ENCODE results near the gene AXIN1.
"Not testable (repeated sequence)": the region's sequence is repeated elsewhere in the genome, so short reads cannot be mapped to it uniquely, and the experiment has no call there.

AXIN1 gene

DNA sequence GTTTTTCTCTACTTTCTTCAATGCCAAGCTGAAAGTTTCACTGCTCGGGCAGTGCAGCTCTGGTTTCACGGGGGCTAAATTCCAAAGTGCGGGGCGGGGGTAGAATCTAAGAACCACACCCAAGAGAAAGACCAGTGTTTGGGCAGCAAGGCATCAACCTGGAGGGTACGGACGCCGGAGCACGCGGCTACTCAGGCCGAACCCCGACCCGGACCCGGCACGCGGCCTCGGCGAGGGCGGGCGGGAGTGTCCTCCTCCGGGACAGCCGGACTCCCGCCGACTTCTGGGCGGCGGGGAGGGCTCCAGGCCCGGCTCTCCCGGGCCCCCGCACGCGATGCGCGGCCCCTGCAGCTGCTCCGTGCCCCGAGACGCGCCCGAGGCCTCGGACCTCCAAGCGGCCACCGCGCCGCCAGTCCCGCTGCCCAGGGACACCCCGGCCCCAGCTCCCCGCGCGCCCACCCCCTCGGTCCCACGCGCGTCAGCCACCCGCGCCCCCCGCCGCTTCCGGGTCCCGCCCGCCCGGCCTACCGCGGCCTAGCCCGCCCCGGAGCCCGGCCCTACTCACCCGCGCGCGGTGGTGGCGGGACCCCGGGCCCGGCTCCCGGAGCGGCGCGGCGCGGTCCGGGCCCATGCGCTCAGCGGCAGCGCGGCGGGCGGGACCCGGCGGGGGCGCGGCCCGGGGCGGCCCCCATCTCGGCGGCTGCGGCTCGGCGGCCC is 561 bp downstream of the AXIN1 start:
- DNase-seq, result peak; percentile 53

DNA sequence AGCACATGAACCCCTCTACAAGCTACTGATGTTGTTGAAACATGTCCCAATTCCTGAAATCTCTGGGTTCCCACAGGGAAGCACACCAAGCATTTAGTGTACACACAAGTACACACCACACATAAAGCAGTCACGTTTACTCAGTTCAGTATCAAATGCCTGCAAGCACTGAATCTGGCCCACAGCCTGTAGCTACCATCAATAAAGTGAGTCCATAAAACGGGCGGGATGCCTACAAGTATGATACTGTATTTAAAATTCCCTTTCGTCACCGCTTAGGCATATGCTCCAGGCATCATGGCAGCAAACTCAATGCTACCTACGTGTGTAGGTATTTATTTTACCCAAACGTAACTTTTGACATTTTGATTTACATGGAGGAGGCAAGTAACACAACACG is 2.3 kb downstream of the AXIN1 start:
- no peak for DNase-seq

DNA sequence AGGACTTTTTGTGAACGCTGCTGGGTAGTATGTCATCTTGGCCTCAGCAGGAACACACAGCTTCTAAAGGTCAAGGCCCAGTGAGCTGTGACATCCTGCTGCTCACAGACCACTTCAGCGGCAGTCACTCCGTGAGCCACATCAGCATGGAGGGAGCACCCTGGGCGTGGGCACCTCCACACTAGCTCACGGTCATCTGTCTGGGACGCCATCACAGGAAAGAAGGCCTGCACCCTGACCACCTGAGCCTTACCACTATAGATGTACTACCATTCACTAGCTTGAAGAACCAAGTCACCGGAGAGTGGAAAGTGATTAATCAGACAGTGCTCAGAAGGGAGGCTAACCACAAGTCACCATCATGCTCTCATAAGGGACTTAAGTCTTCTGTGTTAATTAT is 3.3 kb downstream of the AXIN1 start:
- DNase-seq, result no peak

DNA sequence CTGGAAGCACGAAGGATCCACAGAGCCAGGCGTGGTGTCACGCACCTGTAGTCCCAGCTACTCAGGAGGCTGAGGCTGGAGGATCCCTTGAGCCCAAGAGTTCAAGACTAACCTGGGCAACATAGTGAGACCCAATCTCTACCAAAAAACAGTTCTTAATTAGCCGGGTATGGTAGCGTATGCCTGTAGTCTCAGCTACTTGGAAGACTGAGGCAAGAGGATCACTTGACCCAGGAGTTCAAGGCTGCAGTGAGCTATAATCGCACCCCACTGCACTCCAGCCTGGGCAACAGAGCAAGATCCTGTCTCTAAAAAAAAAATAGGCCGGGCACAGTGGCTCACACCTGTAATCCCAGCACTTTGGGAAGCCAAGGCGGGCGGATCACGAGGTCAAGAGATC is 4.0 kb downstream of the AXIN1 start:
- not testable (repeated sequence) for DNase-seq

- DNase-seq, result no peak
Measured at GRCh38 chr16:347203-347602, 5.3 kb downstream of the AXIN1 start.

- no peak for DNase-seq
Measured at GRCh38 chr16:346587-346986, 5.9 kb downstream of the AXIN1 start.

DNA sequence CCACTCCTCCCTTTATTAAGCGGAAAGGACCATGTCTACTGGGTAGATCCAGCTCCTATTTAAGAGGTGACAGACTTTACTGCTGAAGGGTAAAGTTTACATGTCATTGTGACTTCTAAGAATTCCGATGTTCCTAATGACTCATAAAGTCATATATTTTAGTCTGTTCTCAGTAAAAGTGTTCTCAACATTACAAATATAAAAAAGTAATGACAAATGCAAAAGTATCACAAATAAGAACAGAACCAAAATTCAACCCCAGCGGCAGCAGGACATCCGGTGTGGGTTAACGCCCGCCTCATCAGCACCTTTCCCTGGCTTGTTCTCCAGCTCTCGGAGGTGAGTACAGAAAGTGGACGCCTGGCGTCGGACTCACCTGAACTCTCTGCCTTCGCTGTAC is 6.8 kb downstream of the AXIN1 start:
- no peak for DNase-seq

DNA sequence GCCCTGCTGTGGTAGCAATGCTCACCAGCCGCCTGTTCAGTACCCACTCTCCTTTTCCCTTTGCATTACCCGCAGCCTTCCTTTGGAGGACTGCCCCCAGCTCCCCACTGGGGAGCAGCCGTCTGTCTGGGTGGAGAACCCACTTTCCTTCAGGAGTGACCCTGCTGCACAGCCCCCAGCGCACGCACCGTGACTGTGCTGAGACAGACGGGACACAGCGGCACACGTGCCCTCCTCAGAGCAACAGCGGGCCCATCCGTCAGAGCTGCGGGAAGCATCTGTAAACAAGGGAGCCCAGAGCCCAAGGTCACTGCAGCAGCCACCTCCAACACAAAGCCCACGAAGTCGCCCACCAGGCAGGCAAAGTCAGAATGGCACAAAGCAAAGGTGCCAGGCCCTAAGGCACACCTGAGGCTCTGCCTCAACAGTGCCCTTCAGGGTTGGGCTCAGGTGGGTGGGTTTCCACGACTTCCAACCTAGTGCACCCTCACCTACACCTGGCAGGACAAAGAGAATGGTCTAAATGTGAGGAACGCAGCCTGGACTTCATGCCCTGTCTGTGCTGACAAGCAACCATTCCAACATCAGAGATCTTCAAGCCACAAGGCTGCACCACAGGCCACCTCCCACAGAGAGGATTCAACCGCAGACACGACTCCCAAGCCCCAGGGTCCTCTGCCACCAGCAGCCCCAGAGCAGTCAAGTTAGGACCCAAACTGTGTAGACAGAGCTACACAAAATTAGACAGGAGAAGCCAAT is 9.9 kb downstream of the AXIN1 start:
- DNase-seq, result no peak

- not testable (repeated sequence) for DNase-seq
Measured at GRCh38 chr16:341974-342336, 10.6 kb downstream of the AXIN1 start.

GRCh38 chr16:341095-341973 is 11.2 kb downstream of the AXIN1 start:
- DNase-seq, result not testable (repeated sequence)

- no peak for DNase-seq
Measured at GRCh38 chr16:340370-341091, 12.0 kb downstream of the AXIN1 start.

DNA sequence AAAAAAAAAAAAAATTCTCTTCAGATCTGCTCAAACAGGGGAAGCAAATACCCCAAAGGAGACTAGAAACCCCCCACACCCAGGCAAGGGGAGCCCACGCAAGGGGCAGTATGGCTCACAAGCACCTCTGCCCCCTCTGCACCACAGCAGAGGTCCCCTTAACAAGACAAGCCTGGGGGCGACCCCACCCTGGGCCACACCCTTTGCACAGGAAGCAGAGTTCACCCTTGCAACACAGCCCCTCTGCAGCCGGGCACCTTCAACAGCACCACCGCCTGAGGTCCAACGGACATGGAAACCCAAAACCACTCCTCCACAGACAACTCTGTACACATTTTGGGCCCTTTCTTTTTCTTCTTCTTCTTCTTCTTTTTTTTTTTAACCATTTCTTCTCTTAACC is 12.8 kb downstream of the AXIN1 start:
- DNase-seq, result peak; percentile 91

DNA sequence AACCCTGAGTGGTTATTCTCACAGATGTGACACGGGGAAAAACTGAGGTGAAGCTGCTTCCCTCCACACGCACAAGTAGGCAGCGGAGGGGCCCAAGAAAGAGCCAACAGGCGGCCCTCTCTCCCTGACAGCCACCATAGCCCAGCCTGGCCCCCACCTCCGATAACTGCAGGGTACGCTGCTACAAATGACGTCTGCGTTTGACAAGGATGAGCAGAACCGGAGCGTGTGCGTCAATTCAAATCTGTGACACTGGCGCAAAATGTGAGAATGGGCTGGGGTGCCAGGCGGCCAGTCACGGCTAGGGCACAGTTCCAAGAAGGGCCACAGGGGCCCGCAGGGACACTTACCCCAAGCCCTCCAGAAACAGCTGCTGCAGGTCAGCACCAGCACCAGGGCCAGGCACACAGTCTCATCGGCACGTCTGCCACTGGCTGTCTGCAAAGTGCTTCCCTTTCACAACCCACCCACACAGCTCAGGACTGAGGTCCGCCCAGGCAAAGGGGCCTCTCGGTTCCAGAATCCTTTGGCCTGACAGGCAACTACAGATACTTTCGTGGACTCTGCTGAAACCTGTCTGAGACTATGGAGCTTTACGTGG is 14.4 kb downstream of the AXIN1 start:
- no peak for DNase-seq

DNA sequence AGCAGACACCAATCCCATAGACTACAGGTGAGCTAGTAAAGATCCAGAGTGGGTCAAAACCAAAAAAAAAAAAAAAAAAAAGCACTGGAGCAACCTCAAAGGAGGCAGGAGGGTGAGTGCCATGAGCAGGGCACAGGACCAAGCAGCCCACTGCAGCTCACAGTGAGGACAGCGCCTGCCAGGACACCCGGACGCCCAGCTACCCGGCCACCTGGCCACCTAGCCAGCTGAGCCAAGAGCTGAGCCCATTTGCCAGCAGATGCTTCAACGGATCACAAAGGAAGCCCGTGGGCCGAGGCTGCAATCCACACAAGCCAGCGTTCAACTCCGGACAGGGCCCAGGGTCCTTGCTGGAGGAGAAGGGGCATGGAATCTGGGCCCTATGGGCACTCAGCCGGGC is 15.1 kb downstream of the AXIN1 start:
- DNase-seq, result no peak

DNA sequence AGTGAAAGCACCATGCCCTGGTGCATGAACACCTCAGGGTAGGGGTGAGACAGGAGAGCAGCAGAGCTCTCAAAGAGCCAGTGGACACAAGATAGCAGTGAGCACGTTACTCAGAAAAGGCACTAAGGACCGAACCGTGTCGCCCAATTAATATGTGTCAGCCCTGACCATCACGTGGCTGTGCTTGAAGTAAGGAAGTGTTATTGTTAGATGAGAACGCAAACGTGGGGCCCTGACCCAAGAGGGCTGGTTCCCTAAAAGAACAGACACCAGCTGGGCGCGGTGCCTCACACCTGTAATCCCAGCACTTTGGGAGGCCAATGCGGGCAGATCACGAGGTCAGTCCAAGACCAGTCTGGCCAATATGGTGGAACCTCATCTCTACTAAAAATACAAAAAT is 16.3 kb downstream of the AXIN1 start:
- no peak for DNase-seq

DNA sequence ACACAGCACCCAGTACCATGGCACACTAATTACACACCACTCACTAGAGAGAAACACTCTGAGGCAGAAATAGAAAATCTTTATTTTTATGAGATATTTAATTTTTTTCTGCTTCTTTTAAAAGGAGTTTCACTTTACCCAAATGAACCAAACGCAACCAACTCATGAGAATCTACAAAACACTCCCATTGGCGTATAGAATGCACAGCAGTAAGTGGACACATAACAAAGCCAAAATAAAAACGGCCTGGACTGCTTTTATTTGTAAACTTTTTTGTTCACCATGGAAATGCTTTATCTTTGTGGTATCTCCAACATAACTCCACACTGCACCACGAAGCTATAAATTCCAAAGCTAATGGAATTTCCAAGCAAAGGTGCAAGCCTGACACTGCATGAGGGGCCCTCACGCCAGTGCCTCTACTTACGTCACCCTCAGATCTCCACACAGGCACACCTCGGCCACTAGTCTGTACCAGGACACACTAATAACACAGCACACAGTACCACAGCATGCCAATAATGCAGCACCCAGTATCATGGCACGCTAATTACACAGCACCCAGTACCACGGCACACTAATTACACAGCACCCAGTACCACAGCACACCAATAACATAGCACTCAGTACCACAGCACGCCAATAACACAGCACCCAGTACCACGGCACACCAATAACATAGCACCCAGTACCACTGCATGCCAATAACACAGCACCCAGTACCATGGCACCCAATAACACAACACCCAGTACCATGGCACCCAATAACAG is 17.5 kb downstream of the AXIN1 start:
- not testable (repeated sequence) for DNase-seq

DNA sequence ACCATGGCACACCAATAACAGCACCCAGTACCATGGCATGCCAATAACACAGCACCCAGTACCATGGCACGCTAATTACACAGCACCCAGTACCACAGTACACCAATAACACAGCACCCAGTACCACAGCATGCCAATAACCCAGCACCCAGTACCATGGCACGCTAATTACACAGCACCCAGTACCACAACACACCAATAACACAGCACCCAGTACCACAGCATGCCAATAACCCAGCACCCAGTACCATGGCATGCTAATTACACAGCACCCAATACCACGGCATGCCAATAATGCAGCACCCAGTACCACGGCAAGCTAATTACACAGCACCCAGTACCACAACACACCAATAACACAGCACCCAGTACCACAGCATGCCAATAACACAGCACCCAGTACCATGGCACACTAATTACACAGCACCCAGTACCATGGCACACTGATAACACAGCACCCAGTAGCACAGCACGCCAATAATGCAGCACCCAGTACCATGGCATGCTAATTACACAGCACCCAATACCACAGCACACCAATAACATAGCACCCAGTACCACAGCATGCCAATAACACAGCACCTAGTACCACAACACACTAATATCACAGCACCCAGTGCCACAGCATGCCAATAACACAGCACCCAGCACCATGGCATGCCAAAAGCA is 18.2 kb downstream of the AXIN1 start:
- not testable (repeated sequence) for DNase-seq

- no peak for DNase-seq
Measured at GRCh38 chr16:333406-334094, 19.0 kb downstream of the AXIN1 start.

- DNase-seq, result not testable (repeated sequence)
Measured at GRCh38 chr16:331181-331814, 21.2 kb downstream of the AXIN1 start.

- DNase-seq, result no peak
Measured at GRCh38 chr16:330741-331140, 21.8 kb downstream of the AXIN1 start.
